A549 treated with DMSO at 1 μM for 4 hours (cell line): ENCODE data around the gene TMEM239. TPM values are rescaled to one million over a fixed set of nuclear protein-coding genes. Genes with fewer than 3 reads are reported as not detected.

Experiments used
- total RNA-seq: library from RNA; stranded (reverse); fragments of 200-300 nt; extraction: Qiagen RNA extraction; gene quantifications from 5 replicates; pipeline ENCODE4 v1.2.3, GENCODE V29; 2022; ENCODE audit warnings: low read depth

Gene TMEM239
- total RNA-seq = not detected in 5 replicates

GRCh38 chr20:2816030-2816582 is at the start of gene TMEM239:
TSS of gene TMEM239 (plus strand) at chr20:2816364. CDS start at chr20:2816555, 191 bp downstream.

GRCh38 chr20:2800521-2801285 is 15.5 kb upstream of the TMEM239 start, which contains the start of gene CPXM1:
TSS of gene CPXM1 (minus strand) at chr20:2800627. CDS start at chr20:2800572, 55 bp downstream.

GRCh38 chr20:2814587-2815051 is 1.5 kb upstream of the TMEM239 start, which contains the start of gene C20orf141:
TSS of gene C20orf141 (plus strand) at chr20:2814987. CDS start at chr20:2815185, 198 bp downstream.

GRCh38 chr20:2840138-2840966 is 24.2 kb downstream of the TMEM239 start, which contains the start of the genes PCED1A and VPS16:
TSS of gene PCED1A (minus strand) at chr20:2840655. CDS start at chr20:2839912, 743 bp downstream.
TSS of gene VPS16 (plus strand) at chr20:2840745. CDS start at chr20:2840775, 30 bp downstream.

Other genes starting within 250 kb of the TMEM239 start
- 599 to 673 TPM (median 643 TPM) in 5 replicates for gene NOP56, start 163.7 kb upstream of the TMEM239 start, total RNA-seq
- 121 to 136 TPM (median 134 TPM) in 5 replicates for gene IDH3B, start 152.1 kb upstream of the TMEM239 start, total RNA-seq
- gene EBF4, start 123.6 kb upstream of the TMEM239 start, total RNA-seq = 1.8 to 3.5 TPM (median 2.6 TPM) in 5 replicates
- gene CPXM1, start 15.7 kb upstream of the TMEM239 start, total RNA-seq = not detected in 5 replicates
- 0.23 to 0.62 TPM (median 0.49 TPM) in 4 of 5 replicates, not detected in the other for gene C20orf141, start 1.4 kb upstream of the TMEM239 start, total RNA-seq
- gene PCED1A, start 24.3 kb downstream of the TMEM239 start, total RNA-seq = 20.9 to 30.2 TPM (median 28.9 TPM) in 5 replicates
- 25.5 to 35.6 TPM (median 35.2 TPM) in 5 replicates for gene VPS16, start 24.4 kb downstream of the TMEM239 start, total RNA-seq
- gene PTPRA, start 57.1 kb downstream of the TMEM239 start, total RNA-seq = 31.2 to 39.3 TPM (median 38.3 TPM) in 5 replicates
- 0.25 to 0.26 TPM in 2 of 5 replicates, not detected in the others for gene GNRH2, start 227.3 kb downstream of the TMEM239 start, total RNA-seq
- 103 to 162 TPM (median 144 TPM) in 5 replicates for gene MRPS26, start 229.7 kb downstream of the TMEM239 start, total RNA-seq